ENCODE results near the gene CACNA1C.
"Not testable (repeated sequence)": the region's sequence is repeated elsewhere in the genome, so short reads cannot be mapped to it uniquely, and the experiment has no call there.

The CACNA1C gene

DNA sequence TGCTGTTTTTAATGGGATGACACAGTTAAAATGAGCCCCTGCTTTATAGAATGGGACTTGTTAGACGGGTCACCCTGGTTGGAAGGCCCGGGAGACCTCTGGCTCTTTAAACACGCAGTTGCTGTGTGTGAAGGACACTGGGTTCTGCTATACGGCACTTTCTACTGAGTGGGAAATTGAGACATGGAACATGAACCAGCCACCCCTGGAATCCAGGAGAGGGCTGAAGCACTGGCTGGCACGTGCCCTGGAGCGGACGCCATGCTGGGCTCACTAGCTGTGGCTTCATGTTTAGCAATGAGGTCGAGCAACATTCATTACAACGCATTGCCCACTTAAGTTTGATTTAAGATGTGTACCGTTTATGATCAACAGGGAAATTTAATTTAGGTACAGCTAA lies 23.9 kb downstream of the CACNA1C start:
- no peak for DNase-seq

GRCh38 chr12:2080604-2081003 lies 27.8 kb downstream of the CACNA1C start:
- no peak for DNase-seq

- no peak for DNase-seq
Measured at GRCh38 chr12:2082321-2082720, 29.5 kb downstream of the CACNA1C start.

DNA sequence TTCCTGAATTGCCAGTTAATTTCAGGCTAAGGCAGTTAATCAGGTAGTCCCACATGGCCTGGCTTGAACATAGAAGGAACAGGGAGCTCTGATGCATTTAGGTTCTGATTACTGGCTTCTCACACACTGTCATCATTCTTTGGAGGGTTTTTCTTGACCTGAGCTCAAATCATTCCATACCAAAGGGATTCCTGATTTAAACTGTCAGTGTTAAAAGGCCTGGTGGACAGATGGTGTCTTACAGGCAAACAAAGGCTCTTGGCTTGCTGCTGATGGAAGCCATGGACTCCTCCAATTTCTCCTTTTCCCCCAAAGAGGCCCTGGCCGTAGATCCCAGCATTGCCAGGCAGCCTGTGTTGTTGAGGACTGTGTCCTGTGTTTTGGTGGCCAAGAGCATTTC lies 30.2 kb downstream of the CACNA1C start:
- no peak for DNase-seq

- DNase-seq: no peak
Measured at GRCh38 chr12:2083561-2083960, 30.8 kb downstream of the CACNA1C start.

DNA sequence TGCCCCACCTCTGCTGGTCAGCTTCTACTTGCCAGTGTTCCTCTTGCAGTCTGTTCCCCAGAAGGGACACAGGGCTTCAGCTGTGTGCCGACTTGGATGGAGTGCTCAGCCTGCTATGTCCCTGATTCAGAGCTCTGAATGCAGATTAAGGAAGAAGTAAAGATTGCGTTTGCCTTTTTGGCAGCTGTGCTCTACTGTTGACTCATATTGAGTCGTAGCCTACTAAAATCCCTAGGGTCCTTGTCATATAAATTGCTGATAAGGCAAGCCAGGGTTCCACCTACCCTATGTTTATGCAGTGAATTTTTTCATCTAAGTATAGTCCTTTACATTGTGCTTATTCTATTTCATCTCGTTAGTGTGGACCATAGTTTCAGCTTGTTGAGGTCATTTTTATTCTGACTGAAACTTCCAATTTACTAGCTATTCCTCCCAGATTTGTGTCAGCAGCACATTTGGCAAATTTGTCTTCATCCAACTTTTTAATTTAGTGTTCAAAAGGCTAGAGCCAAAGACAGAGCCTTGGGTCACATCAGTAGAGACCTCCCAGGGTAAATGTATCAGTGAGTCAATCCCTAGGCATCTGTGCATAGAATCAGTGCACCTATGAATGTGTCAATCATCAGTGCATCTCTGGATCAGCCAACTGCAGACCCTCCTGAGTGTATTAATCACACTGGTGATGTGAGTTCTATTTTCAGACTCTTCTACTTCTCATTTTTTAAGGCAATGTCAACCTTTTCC lies 31.9 kb downstream of the CACNA1C start:
- peak; percentile 46 for DNase-seq

DNA sequence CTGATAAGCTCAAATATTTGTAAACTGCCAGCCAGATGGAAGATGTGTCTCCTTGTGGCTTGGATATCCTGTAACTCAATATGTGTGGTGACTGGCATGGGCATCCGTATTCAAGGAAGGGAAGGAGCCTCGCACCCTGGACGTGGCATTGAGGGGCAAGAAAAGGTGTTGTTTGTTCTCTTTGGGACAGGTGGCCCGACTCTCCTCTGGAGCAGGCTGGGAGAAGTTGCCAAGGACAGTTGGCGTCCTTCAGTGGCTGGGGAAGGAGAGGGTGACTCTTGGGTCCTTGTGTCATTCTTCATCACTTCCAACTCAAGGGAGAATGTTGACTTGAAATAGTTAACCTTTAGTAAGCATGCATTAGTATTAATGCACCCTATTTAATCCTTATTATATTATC lies 39.6 kb downstream of the CACNA1C start:
- DNase-seq: no peak

- no peak for DNase-seq
Measured at GRCh38 chr12:2092890-2093289, 40.1 kb downstream of the CACNA1C start.

- DNase-seq: no peak
Measured at GRCh38 chr12:2094597-2094996, 41.8 kb downstream of the CACNA1C start.

DNA sequence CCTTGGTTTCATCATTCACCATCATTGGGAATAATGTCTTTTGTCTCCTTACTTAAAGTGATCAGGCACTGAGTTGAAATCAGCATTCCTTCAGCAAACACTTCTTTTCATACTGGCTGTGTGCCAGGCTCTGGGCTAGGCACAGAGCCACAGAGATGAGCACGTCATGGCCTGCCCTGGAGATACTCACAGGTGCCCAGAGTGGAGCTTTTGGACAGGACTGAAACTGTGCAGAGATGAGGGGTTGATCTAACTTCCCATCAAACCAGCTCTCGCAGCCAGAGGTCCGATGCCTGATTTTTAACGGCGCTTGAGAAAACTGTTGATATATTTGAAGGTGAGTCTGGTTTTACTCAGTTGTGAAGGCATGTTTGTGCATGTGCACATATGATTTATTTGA lies 43.1 kb downstream of the CACNA1C start:
- DNase-seq: no peak

- no peak for DNase-seq
Measured at GRCh38 chr12:2097617-2098016, 44.8 kb downstream of the CACNA1C start.

DNA sequence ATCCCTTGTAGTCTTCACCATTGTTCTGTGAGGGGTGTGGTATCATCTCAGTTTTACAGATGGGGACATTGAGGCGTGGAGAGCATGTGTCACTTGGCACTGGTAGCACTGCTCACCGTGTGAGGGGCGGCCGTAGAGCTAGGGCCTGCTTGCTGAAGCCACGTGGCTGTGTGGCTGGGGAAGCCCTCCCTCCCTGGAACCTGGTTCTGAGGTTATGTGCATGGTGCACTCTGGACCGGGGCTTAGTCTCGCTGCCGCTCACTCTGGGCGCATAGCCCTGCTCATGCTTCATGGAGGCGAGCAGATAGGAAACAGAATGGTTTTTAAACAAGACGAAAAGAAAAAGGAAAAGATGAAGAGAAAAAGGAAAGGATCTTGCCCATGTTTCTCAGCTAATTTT lies 46.1 kb downstream of the CACNA1C start:
- DNase-seq: no peak

GRCh38 chr12:2099595-2099994 lies 46.8 kb downstream of the CACNA1C start:
- no peak for DNase-seq

DNA sequence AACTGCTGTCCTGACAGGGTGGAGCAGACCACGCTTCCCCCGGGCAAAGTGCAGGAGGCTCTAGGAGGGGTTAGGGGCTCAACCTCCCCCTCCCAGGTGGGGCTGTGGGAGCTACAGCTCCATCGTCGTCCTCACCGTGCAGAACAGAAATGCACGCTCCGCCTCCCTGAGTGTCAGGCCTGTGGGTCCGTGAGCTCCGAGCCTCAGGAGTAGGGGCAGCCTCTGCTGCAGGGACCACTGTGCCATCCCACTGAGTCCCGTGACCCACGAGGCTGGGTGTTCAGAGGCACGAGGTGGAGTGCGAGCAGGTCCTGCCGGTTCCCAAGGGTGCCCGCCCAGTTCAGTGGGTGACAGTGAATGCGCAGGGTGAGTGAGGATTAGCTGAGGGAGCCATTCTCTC lies 48.6 kb downstream of the CACNA1C start:
- DNase-seq: no peak

DNA sequence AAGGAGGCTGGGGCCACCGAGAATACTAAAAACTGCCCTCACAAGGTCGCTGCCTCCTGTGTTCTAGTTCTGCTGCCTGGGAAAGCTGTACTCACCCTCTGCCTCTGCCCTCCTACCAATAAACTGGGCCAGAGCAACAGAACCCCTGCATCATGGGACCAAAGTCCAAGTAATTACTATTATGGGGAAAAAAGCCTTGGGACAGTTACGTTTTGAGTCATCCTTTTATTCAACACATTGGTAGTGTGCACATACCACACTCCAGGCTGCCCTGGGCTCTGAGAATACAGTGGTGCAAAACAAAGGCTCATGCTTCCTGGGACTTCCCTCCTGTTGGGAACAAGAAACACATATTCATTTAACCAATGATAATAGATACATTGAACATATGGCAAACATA lies 49.0 kb downstream of the CACNA1C start:
- DNase-seq: no peak

DNA sequence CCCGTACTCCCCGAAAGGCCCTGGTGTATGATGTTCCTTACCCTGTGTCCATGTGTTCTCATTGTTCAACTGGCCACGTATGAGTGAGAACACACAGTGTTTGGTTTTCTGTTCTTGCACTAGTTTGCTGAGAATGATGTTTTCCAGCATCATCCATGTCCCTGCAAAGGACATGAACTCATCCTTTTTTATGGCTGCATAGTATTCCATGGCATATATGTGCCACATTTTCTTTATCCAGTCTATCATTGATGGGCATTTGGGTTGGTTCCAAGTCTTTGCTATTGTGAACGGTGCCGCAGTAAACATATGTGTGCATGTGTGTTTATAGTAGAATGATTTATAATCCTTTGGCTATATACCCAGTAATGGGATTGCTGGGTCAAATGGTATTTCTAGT lies 49.9 kb downstream of the CACNA1C start:
- not testable (repeated sequence) for DNase-seq

DNA sequence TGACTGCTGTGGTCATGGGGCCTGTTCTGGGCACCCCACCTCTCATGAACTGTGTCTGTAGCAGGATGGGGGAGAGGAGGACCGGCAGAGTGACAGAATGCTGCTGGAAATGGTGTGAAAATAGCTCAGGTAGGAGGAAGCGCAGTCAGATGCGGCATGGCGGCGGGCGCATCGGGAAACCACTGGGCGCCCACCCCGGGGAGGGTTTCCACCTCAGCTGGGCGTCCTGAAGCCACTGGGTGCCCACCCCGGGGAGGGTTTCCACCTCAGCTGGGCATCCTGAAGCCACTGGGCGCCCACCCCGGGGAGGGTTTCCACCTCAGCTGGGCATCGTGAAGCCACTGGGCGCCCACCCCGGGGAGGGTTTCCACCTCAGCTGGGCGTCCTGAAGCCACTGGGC lies 52.6 kb downstream of the CACNA1C start:
- DNase-seq: not testable (repeated sequence)

- no peak for DNase-seq
Measured at GRCh38 chr12:2108166-2108565, 55.4 kb downstream of the CACNA1C start.

DNA sequence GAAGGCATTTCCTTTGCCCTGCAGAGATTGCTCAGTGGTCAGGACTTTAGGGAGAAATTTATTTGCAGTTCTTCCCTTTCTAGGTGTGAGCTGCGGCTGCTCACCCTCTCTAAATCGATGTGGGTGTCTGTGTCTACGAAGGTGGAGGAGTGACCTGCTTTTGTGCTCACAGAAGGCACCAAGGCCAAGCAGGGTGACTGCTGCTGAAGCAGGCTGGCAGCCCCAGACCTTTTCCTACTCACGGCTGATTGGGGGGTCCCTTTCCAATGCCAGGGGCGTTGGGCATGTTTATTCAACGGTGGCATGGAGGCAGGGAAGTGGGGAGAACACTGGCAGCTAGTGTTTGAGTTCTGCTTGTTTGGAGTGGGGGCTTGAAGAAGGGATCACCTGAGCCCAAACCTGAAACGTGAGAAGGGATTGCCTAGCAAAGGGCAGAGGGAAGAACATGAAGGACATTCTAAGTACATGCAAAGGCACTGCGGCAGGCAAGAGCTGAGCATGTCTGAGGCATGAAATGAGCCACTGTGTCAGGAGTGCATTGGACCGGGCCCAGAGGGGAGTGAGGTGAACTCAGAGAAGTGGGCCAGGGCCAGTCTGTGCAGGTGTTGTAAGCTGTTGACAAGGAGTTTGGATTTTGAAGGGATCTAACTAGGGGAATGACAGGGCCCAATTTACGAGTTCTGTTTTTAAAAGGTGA lies 56.3 kb downstream of the CACNA1C start:
- DNase-seq: no peak

- no peak for DNase-seq
Measured at GRCh38 chr12:2110127-2110526, 57.3 kb downstream of the CACNA1C start.

- DNase-seq: no peak
Measured at GRCh38 chr12:2110849-2111566, 58.2 kb downstream of the CACNA1C start.

GRCh38 chr12:2111826-2112225 lies 59.0 kb downstream of the CACNA1C start:
- DNase-seq: no peak

DNA sequence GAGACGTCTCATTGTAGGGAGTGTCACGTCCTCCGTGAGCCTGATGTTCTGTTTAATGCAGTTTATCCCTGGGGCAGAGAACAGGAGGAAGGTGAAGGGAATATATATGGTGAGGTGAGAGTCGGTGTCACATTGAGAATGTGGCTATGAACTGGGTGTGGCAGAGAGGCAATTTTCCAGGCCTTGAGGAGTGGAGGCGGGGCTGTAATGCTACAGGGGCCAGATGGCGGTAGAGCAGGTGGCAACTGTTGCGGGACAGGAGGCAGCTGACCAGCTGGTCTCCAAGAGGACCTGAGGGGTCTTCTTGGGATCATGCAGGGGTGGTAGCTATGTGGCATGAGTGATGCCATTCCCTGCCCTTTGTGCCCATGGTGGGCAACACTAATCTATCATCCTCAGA lies 59.6 kb downstream of the CACNA1C start:
- no peak for DNase-seq
